A549 treated with ZK216348 at 1 μM for 4 hours (cell line): Measurements from ENCODE around the gene DEFB121. TPM values are rescaled to one million over a fixed set of nuclear protein-coding genes. Genes with fewer than 3 reads are reported as not detected.

Experiments
- total RNA-seq: library from RNA; stranded (reverse); fragments of 200-300 nt; extraction: Qiagen RNA extraction; gene quantifications from 5 replicates; pipeline ENCODE4 v1.2.3, GENCODE V29; 2022; ENCODE audit warnings: low read depth

The DEFB121 gene
- not detected in 5 replicates for total RNA-seq

GRCh38 chr20:31406115-31406514 is at the start of gene DEFB121:
TSS of gene DEFB121 (minus strand) at chr20:31406215. CDS start at chr20:31406152, 63 bp downstream.

DNA sequence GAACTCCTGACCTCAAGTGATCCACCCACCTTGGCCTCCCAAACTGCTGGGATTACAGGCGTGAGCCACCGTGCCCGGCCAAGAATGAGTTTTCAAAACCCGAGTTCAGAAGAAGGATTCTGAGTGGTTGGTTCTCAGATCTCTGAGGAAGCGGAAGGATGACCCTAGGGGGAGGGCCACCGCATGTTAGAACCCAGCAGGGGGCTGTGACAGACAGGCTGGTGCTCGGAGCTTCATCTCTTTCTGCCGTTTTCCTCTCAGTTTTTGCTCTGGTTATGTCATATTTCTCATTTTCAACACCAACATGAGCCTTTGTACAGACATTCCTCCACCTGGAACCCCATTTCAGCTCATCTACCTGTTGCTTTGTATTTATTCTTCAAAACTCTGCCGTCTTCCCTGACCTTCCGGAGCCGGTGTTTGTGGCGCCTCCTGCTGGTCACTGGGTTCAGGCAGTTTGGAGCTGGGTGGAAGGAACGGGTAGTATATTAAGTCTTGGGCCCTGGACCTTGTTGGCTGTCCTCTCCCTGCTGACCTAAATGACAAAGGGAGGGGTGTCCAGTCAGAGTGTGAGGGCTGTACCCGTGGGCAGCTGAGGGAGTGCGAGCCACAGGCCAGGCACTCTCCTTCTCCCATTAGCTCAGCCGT is 34.1 kb upstream of the DEFB121 start, which contains the start of gene DEFB123:
TSS of gene DEFB123 (plus strand) at position 621 of the 648 bp plus-strand sequence. CDS start 67 bp downstream, outside the sequence.

DNA sequence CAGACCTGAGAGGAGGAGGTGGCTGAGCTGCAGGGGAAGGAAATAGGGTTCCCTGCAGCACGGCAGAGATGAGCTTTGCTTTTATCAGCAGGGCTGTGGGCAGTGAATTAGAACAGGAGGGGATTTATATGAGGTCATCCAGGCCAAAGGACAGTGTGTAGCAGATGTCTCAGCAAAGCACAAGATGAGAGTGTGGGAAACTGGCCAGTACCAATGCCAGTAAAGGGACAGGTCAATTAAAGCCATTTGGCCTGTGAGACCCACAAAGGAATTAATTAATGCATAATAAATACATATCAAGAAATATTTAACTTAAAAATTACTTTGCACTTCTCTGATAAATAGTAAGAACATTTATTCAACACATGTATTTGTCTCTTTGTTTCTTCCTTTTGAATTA is 15.5 kb downstream of the DEFB121 start, which contains the start of gene DEFB119:
TSS of gene DEFB119 (minus strand) at position 101 of the 400 bp plus-strand sequence. CDS start 107 bp downstream, outside the sequence.

GRCh38 chr20:31368301-31368700 is 37.7 kb downstream of the DEFB121 start, which contains the start of gene DEFB118:
TSS of gene DEFB118 (plus strand) at chr20:31368601. CDS start at chr20:31368651, 50 bp downstream.

Other genes with a start within 250 kb of the DEFB121 start
- not detected in 5 replicates for gene DEFB115, start 148.6 kb downstream of the DEFB121 start, total RNA-seq
- not detected in 5 replicates for gene DEFB116, start 97.6 kb downstream of the DEFB121 start, total RNA-seq
- not detected in 5 replicates for gene DEFB118, start 37.6 kb downstream of the DEFB121 start, total RNA-seq
- gene DEFB119, start 15.6 kb downstream of the DEFB121 start, total RNA-seq: not detected in 5 replicates
- not detected in 5 replicates for gene DEFB123, start 34.4 kb upstream of the DEFB121 start, total RNA-seq
- not detected in 5 replicates for gene DEFB124, start 68.9 kb upstream of the DEFB121 start, total RNA-seq
- 0.18 to 0.87 TPM (median 0.29 TPM) in 5 replicates for gene REM1, start 69.1 kb upstream of the DEFB121 start, total RNA-seq
- 183 to 262 TPM (median 248 TPM) in 5 replicates for gene HM13, start 108.2 kb upstream of the DEFB121 start, total RNA-seq
- 269 to 530 TPM (median 412 TPM) in 5 replicates for gene ID1, start 199.1 kb upstream of the DEFB121 start, total RNA-seq
- gene COX4I2, start 231.7 kb upstream of the DEFB121 start, total RNA-seq: not detected in 5 replicates